ENCODE results near the gene CDH26. TPM values are rescaled to one million over a fixed set of nuclear protein-coding genes. Genes with fewer than 3 reads are reported as not detected.
A peak's percentile ranks its signal among the peaks of the same experiment; 100 is the strongest.

Gene CDH26
- polyA plus RNA-seq, 3 donors, result 1.3 to 3.0 (median 2.0) TPM

GRCh38 chr20:60043435-60043834 is 85.2 kb downstream of the CDH26 start:
- no peak for DNase-seq
- no peak overlapping the region for H3K4me3 Mint-ChIP-seq
- peaks cover 66% of the 10 kb centered on the region for H3K4me1 Mint-ChIP-seq
- H4K20me1 ChIP-seq (ENCODE audit: insufficient read depth, low read length), result no peaks in the 10 kb centered on the region
- no CpG with 5 or more reads among the region's 3 CpGs for WGBS (ENCODE audit: insufficient coverage)
- peak overlapping the region in 1 of 2 donors; percentile 23 for H3K27ac ChIP-seq (ENCODE audit: low read depth in 1 of 2, low read length in 2 of 2)
- no peak for TF ChIP-seq CTCF (IDR thresholded peaks at IDR 0.05)
- no peaks in the 10 kb centered on the region for H3K36me3 ChIP-seq (replicated peaks in 1 of 2; ENCODE audit: control insufficient read depth in 1 of 2, insufficient read depth in 2 of 2, low read length in 2 of 2)
- intact Hi-C loops (cut with micrococcal nuclease), result loop anchor here in 1 of 2 donors (5.0 kb wide), 1 partner anchor 36 kb away; no protein-coding TSS in a partner anchor
- no peaks in the 10 kb centered on the region for H3K79me2 ChIP-seq (ENCODE audit: insufficient read depth, low read length)
- H3K4me3 ChIP-seq (replicated peaks in 1 of 3; ENCODE audit: low read depth in 2 of 3, low read length in 3 of 3), result no peak overlapping the region
- no peaks in the 10 kb centered on the region for H3K9me3 ChIP-seq (replicated peaks in 1 of 2; ENCODE audit: control insufficient read depth in 1 of 2, insufficient read depth in 1 of 2, low read length in 2 of 2)
- no peaks in the 10 kb centered on the region for H3K27me3 Mint-ChIP-seq (ENCODE audit: low read depth in 3 of 3)
- no peak overlapping the region for H3K4me2 ChIP-seq (replicated peaks; ENCODE audit: extremely low read depth, low read length, poor library complexity, severe bottlenecking)
- peaks cover 54 to 67% of the 10 kb centered on the region in 2 donors for H3K4me1 ChIP-seq (ENCODE audit: control insufficient read depth in 1 of 2, insufficient read depth in 2 of 2, low read length in 2 of 2)
- no peak overlapping the region for H2AFZ ChIP-seq (ENCODE audit: insufficient read depth, low read depth, low read length, poor library complexity, severe bottlenecking)
- H3K9ac ChIP-seq (ENCODE audit: insufficient read depth, low read length, poor library complexity, severe bottlenecking), result no peak overlapping the region
- H3K36me3 Mint-ChIP-seq, result peaks cover 0 to 4% of the 10 kb centered on the region in 2 donors
- peaks cover 0 to 2% (median 0%) of the 10 kb centered on the region in 7 donors for H3K9me3 Mint-ChIP-seq
- no peaks in the 10 kb centered on the region for H3K27me3 ChIP-seq (ENCODE audit: control insufficient read depth in 2 of 2, insufficient read depth in 2 of 2, low read length in 2 of 2)
- peak overlapping the region in 4 of 7 donors; percentile 10 to 71 (median 60) for H3K27ac Mint-ChIP-seq

GRCh38 chr20:60046011-60046413 is 87.8 kb downstream of the CDH26 start:
- Mint-ChIP-seq H3K9me3 (peaks cover 0 to 5% (median 4%) of the 10 kb centered on the region in 7 donors), H3K27ac (peak overlapping the region; percentile 95 to 99 (median 97)), H3K27me3 (ENCODE audit: low read depth in 3 of 3) (no peaks in the 10 kb centered on the region), H3K4me3 (peak overlapping the region; percentile 10 to 44), H3K36me3 (peaks cover 2 to 3% of the 10 kb centered on the region in 2 donors), H3K4me1 (peaks cover 85% of the 10 kb centered on the region)
- DNase-seq, result peak; percentile 83 to 98 (median 90)
- Histone ChIP-seq H4K20me1 (ENCODE audit: insufficient read depth, low read length) (no peaks in the 10 kb centered on the region), H2AFZ (ENCODE audit: insufficient read depth, low read depth, low read length, poor library complexity, severe bottlenecking) (no peak overlapping the region), H3K4me3 (replicated peaks in 1 of 3; ENCODE audit: low read depth in 2 of 3, low read length in 3 of 3) (peak overlapping the region in 1 of 3 experiments; percentile 35), H3K79me2 (ENCODE audit: insufficient read depth, low read length) (no peaks in the 10 kb centered on the region), H3K9ac (ENCODE audit: insufficient read depth, low read length, poor library complexity, severe bottlenecking) (peak overlapping the region; percentile 58), H3K4me1 (ENCODE audit: control insufficient read depth in 1 of 2, insufficient read depth in 2 of 2, low read length in 2 of 2) (peaks cover 70 to 88% of the 10 kb centered on the region in 2 donors), H3K36me3 (replicated peaks in 1 of 2; ENCODE audit: control insufficient read depth in 1 of 2, insufficient read depth in 2 of 2, low read length in 2 of 2) (no peaks in the 10 kb centered on the region), H3K9me3 (replicated peaks in 1 of 2; ENCODE audit: control insufficient read depth in 1 of 2, insufficient read depth in 1 of 2, low read length in 2 of 2) (peaks cover 0 to 3% of the 10 kb centered on the region in 2 donors), H3K27ac (ENCODE audit: low read depth in 1 of 2, low read length in 2 of 2) (peak overlapping the region; percentile 86 to 93), H3K27me3 (ENCODE audit: control insufficient read depth in 2 of 2, insufficient read depth in 2 of 2, low read length in 2 of 2) (no peaks in the 10 kb centered on the region), H3K4me2 (replicated peaks; ENCODE audit: extremely low read depth, low read length, poor library complexity, severe bottlenecking) (peak overlapping the region; percentile 54)
- intact Hi-C loops (cut with micrococcal nuclease), result loop anchor here in 1 of 2 donors (1.0 kb wide), 1 partner anchor 9 kb away; no protein-coding TSS in a partner anchor
- 0% methylated on average over 3 of the region's 4 CpGs for WGBS (ENCODE audit: insufficient coverage)
- TF ChIP-seq CTCF (IDR thresholded peaks at IDR 0.05), result no peak
